ENCODE data around the gene ARID1B. TPM values are rescaled to one million over a fixed set of nuclear protein-coding genes. Genes with fewer than 3 reads are reported as not detected.

The ARID1B gene
- total and polyA plus RNA-seq, 10 of the 15 experiments (the other 5 are each of a cell fraction or from before 2014, with no cell fraction given), result 24.7 to 133 (median 54.6) TPM

DNA sequence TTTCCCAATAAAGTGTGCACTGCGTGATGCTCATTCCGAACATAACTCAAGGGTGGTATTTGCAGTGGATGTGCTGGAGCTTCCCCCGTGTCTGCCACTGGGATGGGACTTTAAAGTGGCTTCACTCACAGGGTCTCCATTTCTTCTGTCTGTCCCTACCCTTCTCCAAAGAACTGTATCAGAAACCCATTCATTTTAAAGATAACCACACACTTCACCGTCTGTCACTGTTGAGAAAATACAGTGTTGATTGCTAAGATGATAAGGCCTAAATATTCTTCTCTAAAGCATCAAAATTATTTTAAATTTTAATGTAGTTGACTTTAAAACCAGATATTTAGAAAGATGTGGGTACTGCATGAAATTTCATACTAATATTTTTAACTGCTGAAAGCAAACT lies 384.7 kb downstream of the ARID1B start:
- Histone ChIP-seq H3K27ac (ENCODE audit: control insufficient read depth, insufficient read depth) (no peak overlapping the region), H3K9ac (ENCODE audit: control insufficient read depth, insufficient read depth, low read length) (no peak overlapping the region), H3K4me3 (no peak overlapping the region), H3K27me3 (replicated peaks in 1 of 2; ENCODE audit: control insufficient read depth in 2 of 2, insufficient read depth in 2 of 2, low read length in 1 of 2) (no peaks in the 10 kb centered on the region), H3K9me3 (replicated peaks; ENCODE audit: control insufficient read depth, insufficient read depth, low read length) (no peaks in the 10 kb centered on the region), H3K36me3 (ENCODE audit: control insufficient read depth in 2 of 2, insufficient read depth in 2 of 2, low read length in 1 of 2) (peaks cover 4 to 16% of the 10 kb centered on the region in 2 experiments; a peak in 3 of 4 replicates), H3K79me2 (ENCODE audit: control insufficient read depth, insufficient read depth, low read length) (no peaks in the 10 kb centered on the region), H2AFZ (ENCODE audit: control insufficient read depth, low read depth, low read length) (no peak overlapping the region), H3K4me1 (ENCODE audit: control insufficient read depth, insufficient read depth, low read length) (no peaks in the 10 kb centered on the region), H4K20me1 (ENCODE audit: control insufficient read depth, insufficient read depth) (peaks cover 2% of the 10 kb centered on the region; the same call in 1 of the 2 replicates), H3K4me2 (ENCODE audit: control insufficient read depth, insufficient read depth) (no peak overlapping the region)
- POLR2A ChIA-PET, result no interaction called here
- in situ Hi-C loops (cut with MboI), result no loop called here
- CTCF ChIA-PET, result interaction anchor here (1.5 kb wide), 1 partner anchor 18 kb away, joined by 3 read pairs; no protein-coding TSS in a partner anchor
- FAIRE-seq, result no peak
- no TSS peak for BruUV-seq (replicated peaks)
- SMC1A ChIA-PET (ENCODE audit: uncharacterized antibody, unreplicated experiment), result no interaction called here
- intact Hi-C loops (cut with micrococcal nuclease; ENCODE audit: unreplicated experiment), result no loop called here
- TF ChIP-seq HCFC1 (IDR thresholded peaks at IDR 0.05; ENCODE audit: low read length) (no peak), ZZZ3 (IDR thresholded peaks at IDR 0.05; ENCODE audit: control insufficient read depth, insufficient read length, low read depth) (no peak), RB1 (IDR thresholded peaks at IDR 0.05; ENCODE audit: borderline replicate concordance) (no peak), SMAD5 (IDR thresholded peaks at IDR 0.05; ENCODE audit: low read depth) (no peak), NRF1 (conservative IDR thresholded peaks at IDR 0.05; ENCODE audit: low read depth, low read length) (no peak), ZNF384 (IDR thresholded peaks at IDR 0.05; ENCODE audit: borderline replicate concordance, low read depth, low read length) (no peak), CREM (IDR thresholded peaks at IDR 0.05; ENCODE audit: low read depth) (no peak), SRF (IDR thresholded peaks at IDR 0.05; ENCODE audit: low read depth in 2 of 2, low read length in 2 of 2) (no peak), RAD21 (IDR thresholded peaks at IDR 0.05; ENCODE audit: insufficient read depth, low read depth, low read length) (no peak), RCOR1 (conservative IDR thresholded peaks at IDR 0.05; ENCODE audit: low read depth, low read length) (no peak), RFX5 (IDR thresholded peaks at IDR 0.05; ENCODE audit: low read depth, low read length) (no peak), EGR1 (IDR thresholded peaks at IDR 0.05; ENCODE audit: borderline replicate concordance in 1 of 2, low read depth in 2 of 2, low read length in 2 of 2) (no peak)
- TF ChIP-seq, protein P1, sequence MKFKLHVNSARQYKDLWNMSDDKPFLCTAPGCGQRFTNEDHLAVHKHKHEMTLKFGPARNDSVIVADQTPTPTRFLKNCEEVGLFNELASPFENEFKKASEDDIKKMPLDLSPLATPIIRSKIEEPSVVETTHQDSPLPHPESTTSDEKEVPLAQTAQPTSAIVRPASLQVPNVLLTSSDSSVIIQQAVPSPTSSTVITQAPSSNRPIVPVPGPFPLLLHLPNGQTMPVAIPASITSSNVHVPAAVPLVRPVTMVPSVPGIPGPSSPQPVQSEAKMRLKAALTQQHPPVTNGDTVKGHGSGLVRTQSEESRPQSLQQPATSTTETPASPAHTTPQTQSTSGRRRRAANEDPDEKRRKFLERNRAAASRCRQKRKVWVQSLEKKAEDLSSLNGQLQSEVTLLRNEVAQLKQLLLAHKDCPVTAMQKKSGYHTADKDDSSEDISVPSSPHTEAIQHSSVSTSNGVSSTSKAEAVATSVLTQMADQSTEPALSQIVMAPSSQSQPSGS (IDR thresholded peaks at IDR 0.05; ENCODE audit: low read length), result no peak
- TF ChIP-seq, protein P2, sequence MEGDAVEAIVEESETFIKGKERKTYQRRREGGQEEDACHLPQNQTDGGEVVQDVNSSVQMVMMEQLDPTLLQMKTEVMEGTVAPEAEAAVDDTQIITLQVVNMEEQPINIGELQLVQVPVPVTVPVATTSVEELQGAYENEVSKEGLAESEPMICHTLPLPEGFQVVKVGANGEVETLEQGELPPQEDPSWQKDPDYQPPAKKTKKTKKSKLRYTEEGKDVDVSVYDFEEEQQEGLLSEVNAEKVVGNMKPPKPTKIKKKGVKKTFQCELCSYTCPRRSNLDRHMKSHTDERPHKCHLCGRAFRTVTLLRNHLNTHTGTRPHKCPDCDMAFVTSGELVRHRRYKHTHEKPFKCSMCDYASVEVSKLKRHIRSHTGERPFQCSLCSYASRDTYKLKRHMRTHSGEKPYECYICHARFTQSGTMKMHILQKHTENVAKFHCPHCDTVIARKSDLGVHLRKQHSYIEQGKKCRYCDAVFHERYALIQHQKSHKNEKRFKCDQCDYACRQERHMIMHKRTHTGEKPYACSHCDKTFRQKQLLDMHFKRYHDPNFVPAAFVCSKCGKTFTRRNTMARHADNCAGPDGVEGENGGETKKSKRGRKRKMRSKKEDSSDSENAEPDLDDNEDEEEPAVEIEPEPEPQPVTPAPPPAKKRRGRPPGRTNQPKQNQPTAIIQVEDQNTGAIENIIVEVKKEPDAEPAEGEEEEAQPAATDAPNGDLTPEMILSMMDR (IDR thresholded peaks at IDR 0.05 in 2 of 3, conservative IDR thresholded peaks at IDR 0.05 in 1 of 3; ENCODE audit: control insufficient read depth in 2 of 3, extremely low read depth in 1 of 3, insufficient read depth in 1 of 3, low read depth in 3 of 3, low read length in 3 of 3), result no peak
- RAD21 ChIA-PET (ENCODE audit: unreplicated experiment), result no interaction called here
- ATAC-seq, result no peak
- 100% methylated on average over 4 of the region's 4 CpGs for WGBS (ENCODE audit: insufficient coverage, insufficient replicate concordance, low lambda C conversion rate, missing lambda C conversion rate)
- DNase-seq (ENCODE audit: low read depth, low spot score), result no peak

All from GM12878 (cell line).